Esophagus muscularis mucosa (tissue), 4 donors: ENCODE measurements around the gene MAML3. TPM values are rescaled to one million over a fixed set of nuclear protein-coding genes. Genes with fewer than 3 reads are reported as not detected.
A peak's percentile ranks its signal among the peaks of the same experiment; 100 is the strongest.

Experiments
- DNase-seq: peaks from one replicate; pipeline ENCODE4 v3.0.0-alpha.2; 2017; ENCODE audit errors: extremely low spot score
- H3K27ac ChIP-seq, 4 donors: fragments of 200-600 bp; sonication (generic); replicated peaks in 1 of 4; 1 replicate in 3 of 4; 2 replicates in 1 of 4; pipeline ENCODE4 v1.5.1; 2016 to 2019; ENCODE audit warnings: mild to moderate bottlenecking in 1 of 4
- H3K27me3 ChIP-seq, 4 donors: fragments of 200-600 bp; sonication (generic); one replicate each; pipeline versions ENCODE4 v1.5.1 to v1.6.0; 2016 to 2019
- H3K36me3 ChIP-seq, 4 donors: fragments of 200-600 bp; sonication (generic); one replicate each; pipeline ENCODE4 v1.5.1; 2016 to 2019
- H3K4me1 ChIP-seq, 4 donors: fragments of 200-600 bp; sonication (generic); one replicate each; pipeline ENCODE4 v1.5.1; 2016 to 2019
- H3K4me3 ChIP-seq, 4 donors: fragments of 200-600 bp; sonication (generic); 1 replicate in 2 of 4; 2 replicates in 2 of 4; pipeline ENCODE4 v1.5.1; 2016 to 2019; ENCODE audit warnings: mild to moderate bottlenecking in 4 of 4, moderate library complexity in 1 of 4
- H3K9me3 ChIP-seq, 4 donors: fragments of 200-600 bp; sonication (generic); 1 replicate in 3 of 4; 2 replicates in 1 of 4; pipeline ENCODE4 v1.5.1; 2016 to 2019
- EP300 ChIP-seq: sonication (generic); formaldehyde crosslinking; IDR thresholded peaks from one replicate; pipeline ENCODE4 v1.6.1; 2017; ENCODE audit warnings: antibody characterized with exemption
- POLR2A ChIP-seq: fragments of 450-650 bp; IDR thresholded peaks from one replicate; pipeline ENCODE4 v1.6.1; 2017; ENCODE audit warnings: antibody characterized with exemption, moderate library complexity, mild to moderate bottlenecking, low read depth
- POLR2AphosphoS5 ChIP-seq, 2 donors: sonication (generic); formaldehyde crosslinking; IDR thresholded peaks; one replicate each; pipeline ENCODE4 v1.6.1; 2017; ENCODE audit warnings: antibody characterized with exemption in 2 of 2
- WGBS: methylation state at CpG from one replicate; pipeline ENCODE4 v1.1.5; 2018; 5-methylcytosine and 5-hydroxymethylcytosine counted together
- intact Hi-C: fragments of 100-400 bp; cut with DNase I; formaldehyde crosslinking; loops from one replicate; pipeline ENCODE4 v1.15.1; 2023
- total RNA-seq, 4 donors: library from RNA; depleted of rRNA; stranded (reverse); fragments of >200 nt; gene quantifications; one replicate each; pipeline versions ENCODE4 v1.1.0 to v1.2.1, GENCODE V29; 2016
- TF ChIP-seq, protein P1 (sequence below), 3 experiments: fragments of 200-600 bp in 2 of 3; fragments of 450-650 bp in 1 of 3; sonication (generic) in 2 of 3; IDR thresholded peaks; one replicate each; pipeline ENCODE4 v1.5.1; 2017 to 2019; ENCODE audit warnings: antibody characterized with exemption in 3 of 3, mild to moderate bottlenecking in 2 of 3, moderate library complexity in 1 of 3

The MAML3 gene
- total RNA-seq, 4 donors from 2014 or later = 5.0 to 8.7 (median 7.1) TPM

DNA sequence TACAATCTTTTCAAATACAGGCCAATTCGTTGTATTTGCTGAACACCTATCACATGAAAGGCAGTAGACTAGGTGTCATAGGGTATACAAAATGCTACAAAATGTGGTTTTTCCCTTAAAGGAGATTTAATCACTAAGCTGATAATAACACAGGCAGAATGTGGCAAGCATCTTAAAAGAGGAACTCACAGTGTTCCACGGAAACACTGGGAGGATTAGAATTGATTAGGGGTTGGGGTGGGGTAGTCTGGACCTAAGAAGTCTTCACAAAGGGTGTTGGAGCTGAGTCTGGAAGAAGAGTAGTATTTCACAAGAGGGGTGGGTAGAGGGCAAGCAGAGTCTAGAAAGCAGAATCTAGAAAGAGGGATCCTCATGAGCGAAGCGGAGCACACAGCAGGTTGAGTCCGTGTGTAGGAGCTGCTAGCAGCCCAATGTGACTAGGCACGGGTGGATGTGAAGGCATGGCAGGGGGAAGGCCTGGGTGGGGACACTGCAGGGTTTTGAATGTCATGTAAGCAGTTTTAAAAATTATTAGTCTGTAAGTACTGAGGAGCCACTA lies 364.8 kb downstream of the MAML3 start:
- Histone ChIP-seq H3K4me3 (no peak overlapping the region), H3K9me3 (no peaks in the 10 kb centered on the region), H3K27me3 (no peaks in the 10 kb centered on the region), H3K27ac (no peak overlapping the region), H3K36me3 (no peaks in the 10 kb centered on the region), H3K4me1 (peaks cover 0 to 2% (median 1%) of the 10 kb centered on the region in 4 donors)
- WGBS = 93% methylated on average over 6 of the region's 6 CpGs
- TF ChIP-seq, protein P1, sequence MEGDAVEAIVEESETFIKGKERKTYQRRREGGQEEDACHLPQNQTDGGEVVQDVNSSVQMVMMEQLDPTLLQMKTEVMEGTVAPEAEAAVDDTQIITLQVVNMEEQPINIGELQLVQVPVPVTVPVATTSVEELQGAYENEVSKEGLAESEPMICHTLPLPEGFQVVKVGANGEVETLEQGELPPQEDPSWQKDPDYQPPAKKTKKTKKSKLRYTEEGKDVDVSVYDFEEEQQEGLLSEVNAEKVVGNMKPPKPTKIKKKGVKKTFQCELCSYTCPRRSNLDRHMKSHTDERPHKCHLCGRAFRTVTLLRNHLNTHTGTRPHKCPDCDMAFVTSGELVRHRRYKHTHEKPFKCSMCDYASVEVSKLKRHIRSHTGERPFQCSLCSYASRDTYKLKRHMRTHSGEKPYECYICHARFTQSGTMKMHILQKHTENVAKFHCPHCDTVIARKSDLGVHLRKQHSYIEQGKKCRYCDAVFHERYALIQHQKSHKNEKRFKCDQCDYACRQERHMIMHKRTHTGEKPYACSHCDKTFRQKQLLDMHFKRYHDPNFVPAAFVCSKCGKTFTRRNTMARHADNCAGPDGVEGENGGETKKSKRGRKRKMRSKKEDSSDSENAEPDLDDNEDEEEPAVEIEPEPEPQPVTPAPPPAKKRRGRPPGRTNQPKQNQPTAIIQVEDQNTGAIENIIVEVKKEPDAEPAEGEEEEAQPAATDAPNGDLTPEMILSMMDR (IDR thresholded peaks at IDR 0.05) = no peak
- TF ChIP-seq EP300 (no peak), POLR2A (no peak), POLR2AphosphoS5 (IDR thresholded peaks at IDR 0.05) (no peak)
- peak; percentile 80 for DNase-seq
- intact Hi-C loops = no loop called here

DNA sequence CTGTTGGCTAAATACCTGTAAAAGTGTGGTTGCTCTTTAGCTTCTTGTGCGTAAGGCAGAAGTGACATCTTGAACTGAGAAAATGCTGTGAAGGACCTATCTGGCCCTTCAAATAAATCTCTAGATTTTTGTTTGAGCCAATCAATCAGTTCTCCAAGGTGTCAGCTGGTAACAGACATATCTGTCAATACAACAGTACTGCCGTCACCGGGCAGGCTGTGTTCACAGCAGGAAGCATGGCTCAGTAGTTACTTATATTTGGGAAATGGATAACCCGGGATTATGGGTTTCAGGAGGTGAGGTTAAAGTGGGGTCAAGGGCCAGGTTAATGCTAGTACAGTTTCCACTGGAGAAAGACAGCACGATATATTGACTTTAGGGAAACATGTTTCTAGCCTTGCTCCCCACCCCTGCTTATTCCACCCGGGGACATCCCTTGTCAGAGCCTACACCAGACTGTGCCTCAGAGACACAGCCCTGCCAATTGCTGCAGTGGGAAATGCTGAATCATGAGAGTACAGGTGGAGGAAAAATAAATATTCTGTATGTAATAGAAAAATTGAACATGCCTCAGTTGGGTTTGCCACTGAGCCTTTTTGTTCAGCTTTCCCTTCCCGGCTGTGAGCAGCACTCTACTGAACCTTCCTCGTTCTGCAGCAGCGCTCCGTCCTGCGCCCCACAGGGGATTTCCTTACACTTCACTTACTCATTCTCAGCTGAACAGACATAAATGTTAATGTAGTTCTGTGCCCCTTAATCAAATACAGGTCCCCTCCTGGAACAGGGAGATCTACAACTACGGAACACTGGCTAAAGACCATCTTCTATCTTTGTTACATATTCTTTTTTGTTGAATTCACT lies 367.3 kb downstream of the MAML3 start:
- H3K36me3 ChIP-seq = no peaks in the 10 kb centered on the region
- H3K9me3 ChIP-seq = no peaks in the 10 kb centered on the region
- intact Hi-C loops = no loop called here
- WGBS = 91% methylated on average over 12 of the region's 12 CpGs
- no peaks in the 10 kb centered on the region for H3K4me1 ChIP-seq
- no peak for TF ChIP-seq POLR2A
- TF ChIP-seq EP300 = no peak
- TF ChIP-seq POLR2AphosphoS5 (IDR thresholded peaks at IDR 0.05) = no peak
- TF ChIP-seq, protein P1 (IDR thresholded peaks at IDR 0.05) = no peak
- DNase-seq = peak; percentile 53
- H3K27me3 ChIP-seq = no peaks in the 10 kb centered on the region
- no peak overlapping the region for H3K27ac ChIP-seq
- no peak overlapping the region for H3K4me3 ChIP-seq

GRCh38 chr4:139785356-139785755 lies 368.6 kb downstream of the MAML3 start:
- H3K9me3 ChIP-seq = no peaks in the 10 kb centered on the region
- intact Hi-C loops = no loop called here
- no peak overlapping the region for H3K4me3 ChIP-seq
- DNase-seq = peak; percentile 53
- H3K27ac ChIP-seq = no peak overlapping the region
- H3K27me3 ChIP-seq = no peaks in the 10 kb centered on the region
- TF ChIP-seq, protein P1 (IDR thresholded peaks at IDR 0.05) = no peak
- TF ChIP-seq POLR2AphosphoS5 (IDR thresholded peaks at IDR 0.05) = no peak
- 100% methylated on average over 4 of the region's 4 CpGs for WGBS
- H3K36me3 ChIP-seq = no peaks in the 10 kb centered on the region
- no peaks in the 10 kb centered on the region for H3K4me1 ChIP-seq

DNA sequence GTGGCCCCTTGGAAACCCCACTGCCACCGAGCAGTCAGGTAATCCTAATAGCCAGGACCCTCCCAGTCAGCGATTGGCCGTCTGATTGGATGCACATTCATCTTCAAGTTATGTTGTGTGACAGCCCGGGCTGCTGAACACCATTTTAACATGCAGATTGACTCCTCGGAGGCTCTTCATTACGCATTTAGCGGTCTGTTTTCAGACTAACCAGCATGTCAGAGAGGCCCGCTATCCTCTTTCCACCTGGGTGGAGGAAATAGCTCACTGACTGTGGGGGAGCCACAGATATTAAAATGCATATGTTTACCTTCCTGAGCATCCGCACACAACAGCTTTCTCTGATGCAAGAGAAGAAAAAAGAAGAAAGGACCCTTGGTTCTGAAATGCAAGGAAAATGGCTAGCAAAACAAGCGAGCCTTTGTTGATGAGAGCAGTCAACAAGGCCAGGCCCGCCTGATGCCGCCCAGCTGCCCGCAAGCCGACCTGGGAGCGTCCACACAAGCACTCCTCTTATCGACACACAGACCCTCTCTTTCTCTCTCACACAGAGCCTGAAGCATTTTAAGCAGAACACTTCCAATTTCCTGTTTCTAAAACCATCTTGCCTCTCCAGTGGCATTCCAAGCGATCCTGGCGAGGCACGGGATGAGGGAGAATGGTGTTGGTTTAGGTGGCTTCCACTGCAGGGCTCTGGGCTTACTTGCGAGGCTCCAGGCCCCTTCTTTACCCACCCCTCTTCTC lies 370.1 kb downstream of the MAML3 start:
- Histone ChIP-seq H3K4me3 (no peak overlapping the region), H3K9me3 (no peaks in the 10 kb centered on the region), H3K27me3 (no peaks in the 10 kb centered on the region), H3K4me1 (no peaks in the 10 kb centered on the region), H3K36me3 (no peaks in the 10 kb centered on the region), H3K27ac (peak overlapping the region in 1 of 4 donors; percentile 55)
- intact Hi-C loops = no loop called here
- TF ChIP-seq POLR2A (no peak), EP300 (no peak)
- TF ChIP-seq, protein P1 (IDR thresholded peaks at IDR 0.05) = no peak
- 89% methylated on average over 20 of the region's 20 CpGs for WGBS
- no peak for DNase-seq
